ENCODE data around the gene ZNF777. TPM values are rescaled to one million over a fixed set of nuclear protein-coding genes. Genes with fewer than 3 reads are reported as not detected.

Gene ZNF777
- total and polyA plus RNA-seq, 2 experiments from 2014 or later = 2.8 to 7.9 TPM

DNA sequence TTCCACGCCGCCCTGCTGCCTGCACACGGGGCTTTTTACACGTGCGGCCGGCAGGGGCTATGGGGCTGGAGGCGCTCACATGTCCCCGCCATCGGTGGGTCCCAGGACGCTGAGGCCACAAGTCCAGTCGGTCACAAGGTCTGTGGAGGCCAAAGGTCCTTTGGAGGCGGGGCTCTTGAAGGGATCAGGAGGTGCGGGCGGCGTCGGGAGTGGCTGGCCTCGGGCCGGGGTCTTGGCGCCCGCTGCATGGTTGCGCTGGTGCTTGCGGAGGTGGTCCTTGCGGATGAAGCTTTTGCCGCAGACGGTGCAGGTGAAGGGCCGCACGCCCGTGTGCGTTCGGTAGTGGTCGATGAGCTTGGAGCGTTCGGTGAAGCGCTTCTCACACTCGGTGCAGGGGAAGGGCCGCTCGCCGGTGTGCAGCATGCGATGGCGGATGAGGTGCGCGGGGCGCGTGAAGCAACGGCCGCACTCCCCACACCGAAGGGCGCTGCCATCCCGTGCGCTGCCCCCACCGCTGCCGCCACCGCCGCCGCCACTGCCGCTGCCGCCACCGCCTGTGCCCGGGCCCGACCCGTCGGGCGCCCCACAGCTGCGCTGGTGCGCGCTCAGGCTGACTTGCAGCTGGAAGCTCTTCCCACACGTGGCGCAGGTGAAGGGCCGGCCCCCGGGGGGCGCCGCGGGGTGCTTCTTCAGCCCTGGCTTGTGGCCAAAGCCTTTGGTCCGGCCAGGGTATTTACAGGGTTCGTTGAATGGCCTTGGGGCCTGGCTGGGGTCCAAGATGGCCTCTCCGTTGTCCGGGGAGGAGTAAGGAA lies 13.7 kb upstream of the ZNF777 start:
- Histone ChIP-seq H2AFZ (no peak overlapping the region), H3K27ac (ENCODE audit: low read depth) (no peak overlapping the region), H4K20me1 (replicated peaks; ENCODE audit: insufficient read depth) (no peaks in the 10 kb centered on the region; the same call in 1 of the 2 replicates), H3K4me3 (no peak overlapping the region), H3K9me2 (ENCODE audit: insufficient read depth) (no peaks in the 10 kb centered on the region), H3K79me2 (replicated peaks; ENCODE audit: insufficient read depth) (no peaks in the 10 kb centered on the region), H3F3A (replicated peaks; ENCODE audit: low read depth) (no peaks in the 10 kb centered on the region), H3K36me3 (ENCODE audit: insufficient read depth) (peaks cover 2% of the 10 kb centered on the region; the same call in 1 of the 2 replicates), H3K4me2 (no peak overlapping the region), H3K27me3 (ENCODE audit: insufficient read depth) (no peaks in the 10 kb centered on the region), H3K4me1 (ENCODE audit: insufficient read depth) (peaks cover 4% of the 10 kb centered on the region)
- Mint-ChIP-seq H3K27ac (no peak overlapping the region), H3K36me3 (ENCODE audit: low read depth) (peaks cover 75% of the 10 kb centered on the region), H3K4me1 (peaks cover 11% of the 10 kb centered on the region; the same call in 2 of the 3 replicates), H3K9me3 (peaks cover 27% of the 10 kb centered on the region), H3K4me3 (no peak overlapping the region), H3K27me3 (ENCODE audit: insufficient read depth, low read depth, poor library complexity) (peaks cover 7% of the 10 kb centered on the region)
- ATAC-seq (peak; percentile 29), DNase-seq (ENCODE audit: low spot score) (peak; percentile 26)
- TF ChIP-seq, protein P1, sequence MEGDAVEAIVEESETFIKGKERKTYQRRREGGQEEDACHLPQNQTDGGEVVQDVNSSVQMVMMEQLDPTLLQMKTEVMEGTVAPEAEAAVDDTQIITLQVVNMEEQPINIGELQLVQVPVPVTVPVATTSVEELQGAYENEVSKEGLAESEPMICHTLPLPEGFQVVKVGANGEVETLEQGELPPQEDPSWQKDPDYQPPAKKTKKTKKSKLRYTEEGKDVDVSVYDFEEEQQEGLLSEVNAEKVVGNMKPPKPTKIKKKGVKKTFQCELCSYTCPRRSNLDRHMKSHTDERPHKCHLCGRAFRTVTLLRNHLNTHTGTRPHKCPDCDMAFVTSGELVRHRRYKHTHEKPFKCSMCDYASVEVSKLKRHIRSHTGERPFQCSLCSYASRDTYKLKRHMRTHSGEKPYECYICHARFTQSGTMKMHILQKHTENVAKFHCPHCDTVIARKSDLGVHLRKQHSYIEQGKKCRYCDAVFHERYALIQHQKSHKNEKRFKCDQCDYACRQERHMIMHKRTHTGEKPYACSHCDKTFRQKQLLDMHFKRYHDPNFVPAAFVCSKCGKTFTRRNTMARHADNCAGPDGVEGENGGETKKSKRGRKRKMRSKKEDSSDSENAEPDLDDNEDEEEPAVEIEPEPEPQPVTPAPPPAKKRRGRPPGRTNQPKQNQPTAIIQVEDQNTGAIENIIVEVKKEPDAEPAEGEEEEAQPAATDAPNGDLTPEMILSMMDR (conservative IDR thresholded peaks at IDR 0.05; ENCODE audit: low read depth in 2 of 2) = peak; percentile 33 to 37; a peak in 3 of 4 replicates
- TF ChIP-seq STAT1 (IDR thresholded peaks at IDR 0.05; ENCODE audit: unreplicated experiment) = no peak
- no peak for TF ChIP-seq EZH2 (IDR thresholded peaks at IDR 0.05; ENCODE audit: low read depth, unreplicated experiment)

DNA sequence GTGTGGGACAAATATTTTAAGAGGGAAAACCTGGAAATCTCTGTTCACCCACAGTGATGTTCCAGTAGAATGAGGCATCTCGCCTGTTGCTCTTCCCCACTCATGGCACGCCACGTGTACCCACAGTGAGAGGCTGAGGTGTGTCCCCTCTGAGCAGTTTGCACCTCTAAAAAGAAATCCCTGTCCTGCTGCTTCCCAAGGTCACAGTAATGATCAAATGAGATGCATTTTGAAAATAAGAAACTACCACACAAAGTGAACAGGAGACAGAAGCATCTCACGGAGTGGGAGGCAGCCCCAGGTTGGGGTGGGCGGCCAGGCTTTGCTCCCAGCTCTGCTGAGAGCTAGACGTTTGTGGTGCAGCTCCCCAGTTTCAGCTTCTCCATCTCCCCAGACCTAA lies 12.4 kb upstream of the ZNF777 start:
- peaks cover 9% of the 10 kb centered on the region; the same call in 2 of the 3 replicates for H3K4me1 Mint-ChIP-seq
- DNase-seq (ENCODE audit: low spot score) (no peak), ATAC-seq (no peak)
- Histone ChIP-seq H3K4me1 (ENCODE audit: insufficient read depth) (peaks cover 4% of the 10 kb centered on the region), H4K20me1 (replicated peaks; ENCODE audit: insufficient read depth) (no peaks in the 10 kb centered on the region; the same call in 1 of the 2 replicates), H3K79me2 (replicated peaks; ENCODE audit: insufficient read depth) (no peaks in the 10 kb centered on the region), H3K36me3 (ENCODE audit: insufficient read depth) (peaks cover under 1% of the 10 kb centered on the region; the same call in 1 of the 2 replicates), H3K4me3 (no peak overlapping the region), H3K27ac (ENCODE audit: low read depth) (no peak overlapping the region), H3K9me2 (ENCODE audit: insufficient read depth) (no peaks in the 10 kb centered on the region), H3F3A (replicated peaks; ENCODE audit: low read depth) (no peaks in the 10 kb centered on the region), H2AFZ (no peak overlapping the region), H3K27me3 (ENCODE audit: insufficient read depth) (no peaks in the 10 kb centered on the region), H3K4me2 (no peak overlapping the region)
- H3K4me3 Mint-ChIP-seq = no peak overlapping the region
- H3K36me3 Mint-ChIP-seq (ENCODE audit: low read depth) = peaks cover 62% of the 10 kb centered on the region
- H3K27ac Mint-ChIP-seq = no peak overlapping the region
- peaks cover 7% of the 10 kb centered on the region for H3K27me3 Mint-ChIP-seq (ENCODE audit: insufficient read depth, low read depth, poor library complexity)
- peaks cover 14% of the 10 kb centered on the region for H3K9me3 Mint-ChIP-seq
- TF ChIP-seq CREB1 (CRISPR knock-in tag; IDR thresholded peaks at IDR 0.05; ENCODE audit: low read depth) = no peak
- TF ChIP-seq, protein P2, sequence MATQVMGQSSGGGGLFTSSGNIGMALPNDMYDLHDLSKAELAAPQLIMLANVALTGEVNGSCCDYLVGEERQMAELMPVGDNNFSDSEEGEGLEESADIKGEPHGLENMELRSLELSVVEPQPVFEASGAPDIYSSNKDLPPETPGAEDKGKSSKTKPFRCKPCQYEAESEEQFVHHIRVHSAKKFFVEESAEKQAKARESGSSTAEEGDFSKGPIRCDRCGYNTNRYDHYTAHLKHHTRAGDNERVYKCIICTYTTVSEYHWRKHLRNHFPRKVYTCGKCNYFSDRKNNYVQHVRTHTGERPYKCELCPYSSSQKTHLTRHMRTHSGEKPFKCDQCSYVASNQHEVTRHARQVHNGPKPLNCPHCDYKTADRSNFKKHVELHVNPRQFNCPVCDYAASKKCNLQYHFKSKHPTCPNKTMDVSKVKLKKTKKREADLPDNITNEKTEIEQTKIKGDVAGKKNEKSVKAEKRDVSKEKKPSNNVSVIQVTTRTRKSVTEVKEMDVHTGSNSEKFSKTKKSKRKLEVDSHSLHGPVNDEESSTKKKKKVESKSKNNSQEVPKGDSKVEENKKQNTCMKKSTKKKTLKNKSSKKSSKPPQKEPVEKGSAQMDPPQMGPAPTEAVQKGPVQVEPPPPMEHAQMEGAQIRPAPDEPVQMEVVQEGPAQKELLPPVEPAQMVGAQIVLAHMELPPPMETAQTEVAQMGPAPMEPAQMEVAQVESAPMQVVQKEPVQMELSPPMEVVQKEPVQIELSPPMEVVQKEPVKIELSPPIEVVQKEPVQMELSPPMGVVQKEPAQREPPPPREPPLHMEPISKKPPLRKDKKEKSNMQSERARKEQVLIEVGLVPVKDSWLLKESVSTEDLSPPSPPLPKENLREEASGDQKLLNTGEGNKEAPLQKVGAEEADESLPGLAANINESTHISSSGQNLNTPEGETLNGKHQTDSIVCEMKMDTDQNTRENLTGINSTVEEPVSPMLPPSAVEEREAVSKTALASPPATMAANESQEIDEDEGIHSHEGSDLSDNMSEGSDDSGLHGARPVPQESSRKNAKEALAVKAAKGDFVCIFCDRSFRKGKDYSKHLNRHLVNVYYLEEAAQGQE (IDR thresholded peaks at IDR 0.05; ENCODE audit: unreplicated experiment) = no peak
- TF ChIP-seq, protein P3, sequence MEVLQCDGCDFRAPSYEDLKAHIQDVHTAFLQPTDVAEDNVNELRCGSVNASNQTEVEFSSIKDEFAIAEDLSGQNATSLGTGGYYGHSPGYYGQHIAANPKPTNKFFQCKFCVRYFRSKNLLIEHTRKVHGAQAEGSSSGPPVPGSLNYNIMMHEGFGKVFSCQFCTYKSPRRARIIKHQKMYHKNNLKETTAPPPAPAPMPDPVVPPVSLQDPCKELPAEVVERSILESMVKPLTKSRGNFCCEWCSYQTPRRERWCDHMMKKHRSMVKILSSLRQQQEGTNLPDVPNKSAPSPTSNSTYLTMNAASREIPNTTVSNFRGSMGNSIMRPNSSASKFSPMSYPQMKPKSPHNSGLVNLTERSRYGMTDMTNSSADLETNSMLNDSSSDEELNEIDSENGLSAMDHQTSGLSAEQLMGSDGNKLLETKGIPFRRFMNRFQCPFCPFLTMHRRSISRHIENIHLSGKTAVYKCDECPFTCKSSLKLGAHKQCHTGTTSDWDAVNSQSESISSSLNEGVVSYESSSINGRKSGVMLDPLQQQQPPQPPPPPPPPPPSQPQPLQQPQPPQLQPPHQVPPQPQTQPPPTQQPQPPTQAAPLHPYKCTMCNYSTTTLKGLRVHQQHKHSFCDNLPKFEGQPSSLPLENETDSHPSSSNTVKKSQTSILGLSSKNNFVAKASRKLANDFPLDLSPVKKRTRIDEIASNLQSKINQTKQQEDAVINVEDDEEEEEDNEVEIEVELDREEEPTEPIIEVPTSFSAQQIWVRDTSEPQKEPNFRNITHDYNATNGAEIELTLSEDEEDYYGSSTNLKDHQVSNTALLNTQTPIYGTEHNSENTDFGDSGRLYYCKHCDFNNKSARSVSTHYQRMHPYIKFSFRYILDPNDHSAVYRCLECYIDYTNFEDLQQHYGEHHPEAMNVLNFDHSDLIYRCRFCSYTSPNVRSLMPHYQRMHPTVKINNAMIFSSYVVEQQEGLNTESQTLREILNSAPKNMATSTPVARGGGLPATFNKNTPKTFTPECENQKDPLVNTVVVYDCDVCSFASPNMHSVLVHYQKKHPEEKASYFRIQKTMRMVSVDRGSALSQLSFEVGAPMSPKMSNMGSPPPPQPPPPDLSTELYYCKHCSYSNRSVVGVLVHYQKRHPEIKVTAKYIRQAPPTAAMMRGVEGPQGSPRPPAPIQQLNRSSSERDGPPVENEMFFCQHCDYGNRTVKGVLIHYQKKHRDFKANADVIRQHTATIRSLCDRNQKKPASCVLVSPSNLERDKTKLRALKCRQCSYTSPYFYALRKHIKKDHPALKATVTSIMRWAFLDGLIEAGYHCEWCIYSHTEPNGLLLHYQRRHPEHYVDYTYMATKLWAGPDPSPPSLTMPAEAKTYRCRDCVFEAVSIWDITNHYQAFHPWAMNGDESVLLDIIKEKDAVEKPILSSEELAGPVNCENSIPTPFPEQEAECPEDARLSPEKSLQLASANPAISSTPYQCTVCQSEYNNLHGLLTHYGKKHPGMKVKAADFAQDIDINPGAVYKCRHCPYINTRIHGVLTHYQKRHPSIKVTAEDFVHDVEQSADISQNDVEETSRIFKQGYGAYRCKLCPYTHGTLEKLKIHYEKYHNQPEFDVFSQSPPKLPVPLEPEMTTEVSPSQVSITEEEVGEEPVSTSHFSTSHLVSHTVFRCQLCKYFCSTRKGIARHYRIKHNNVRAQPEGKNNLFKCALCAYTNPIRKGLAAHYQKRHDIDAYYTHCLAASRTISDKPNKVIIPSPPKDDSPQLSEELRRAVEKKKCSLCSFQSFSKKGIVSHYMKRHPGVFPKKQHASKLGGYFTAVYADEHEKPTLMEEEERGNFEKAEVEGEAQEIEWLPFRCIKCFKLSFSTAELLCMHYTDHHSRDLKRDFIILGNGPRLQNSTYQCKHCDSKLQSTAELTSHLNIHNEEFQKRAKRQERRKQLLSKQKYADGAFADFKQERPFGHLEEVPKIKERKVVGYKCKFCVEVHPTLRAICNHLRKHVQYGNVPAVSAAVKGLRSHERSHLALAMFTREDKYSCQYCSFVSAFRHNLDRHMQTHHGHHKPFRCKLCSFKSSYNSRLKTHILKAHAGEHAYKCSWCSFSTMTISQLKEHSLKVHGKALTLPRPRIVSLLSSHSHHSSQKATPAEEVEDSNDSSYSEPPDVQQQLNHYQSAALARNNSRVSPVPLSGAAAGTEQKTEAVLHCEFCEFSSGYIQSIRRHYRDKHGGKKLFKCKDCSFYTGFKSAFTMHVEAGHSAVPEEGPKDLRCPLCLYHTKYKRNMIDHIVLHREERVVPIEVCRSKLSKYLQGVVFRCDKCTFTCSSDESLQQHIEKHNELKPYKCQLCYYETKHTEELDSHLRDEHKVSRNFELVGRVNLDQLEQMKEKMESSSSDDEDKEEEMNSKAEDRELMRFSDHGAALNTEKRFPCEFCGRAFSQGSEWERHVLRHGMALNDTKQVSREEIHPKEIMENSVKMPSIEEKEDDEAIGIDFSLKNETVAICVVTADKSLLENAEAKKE (CRISPR knock-in tag; IDR thresholded peaks at IDR 0.05) = no peak
- no peak for TF ChIP-seq POLR2AphosphoS5 (IDR thresholded peaks at IDR 0.05; ENCODE audit: low read depth)

Measured in GM23338 (cell line).